ENCODE results near the gene TIMM29.
"Not testable (repeated sequence)": the region's sequence is repeated elsewhere in the genome, so short reads cannot be mapped to it uniquely, and the experiment has no call there.

TIMM29 gene

GRCh38 chr19:10946958-10947657 is 18.5 kb downstream of the TIMM29 start:
- no peak for TF ChIP-seq CTCF (conservative IDR thresholded peaks at IDR 0.05; ENCODE audit: low read depth, low read length)
- no peak overlapping the region for H3K4me3 ChIP-seq (ENCODE audit: low read length)
- peak; percentile 89 for DNase-seq (ENCODE audit: low read depth)

GRCh38 chr19:10952809-10953208 is 24.2 kb downstream of the TIMM29 start:
- no peak for DNase-seq (ENCODE audit: low read depth)
- TF ChIP-seq CTCF (conservative IDR thresholded peaks at IDR 0.05; ENCODE audit: low read depth, low read length): no peak

GRCh38 chr19:10959277-10959968 is 30.8 kb downstream of the TIMM29 start:
- H3K4me3 ChIP-seq (ENCODE audit: low read length); DNase-seq (ENCODE audit: low read depth): not testable (repeated sequence)

More at GRCh38 chr19:10952809-10953208, 24.2 kb downstream of the TIMM29 start:
- H3K4me3 ChIP-seq (ENCODE audit: low read length): no peak overlapping the region

DNA sequence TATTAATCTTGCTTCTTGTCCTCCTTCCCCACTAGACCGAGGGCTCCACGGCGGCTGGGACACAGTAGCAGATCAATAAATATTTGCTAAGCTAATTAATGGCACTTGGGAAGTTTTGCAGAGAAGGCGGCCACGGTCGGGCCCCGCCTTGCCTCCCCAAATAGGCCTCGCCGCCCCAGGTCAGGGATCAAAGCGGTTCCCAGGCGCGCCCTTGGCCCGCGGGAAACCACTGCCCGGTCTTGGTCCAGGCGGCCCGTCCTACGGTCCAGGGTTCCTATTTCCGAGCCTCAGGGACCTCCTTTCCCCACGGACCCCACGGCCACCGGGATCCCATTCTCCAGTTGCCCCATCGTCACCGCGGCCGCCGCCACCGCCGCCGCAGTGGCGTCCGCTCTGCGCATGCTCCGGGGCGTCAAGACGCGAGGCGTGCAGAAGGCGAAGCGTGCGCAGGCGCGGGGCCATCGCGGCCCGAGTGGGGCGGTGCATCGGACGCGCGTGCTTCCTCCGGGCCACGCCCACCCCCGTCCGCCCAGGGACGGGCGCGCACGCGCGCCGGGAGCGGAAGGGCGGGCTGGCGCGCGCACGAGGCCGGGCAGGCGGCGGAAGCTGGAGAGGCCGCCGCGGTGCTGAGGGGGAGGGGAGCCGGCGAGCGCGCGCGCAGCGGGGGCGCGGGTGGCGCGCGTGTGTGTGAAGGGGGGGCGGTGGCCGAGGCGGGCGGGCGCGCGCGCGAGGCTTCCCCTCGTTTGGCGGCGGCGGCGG is 31.9 kb downstream of the TIMM29 start, which contains the start of gene SMARCA4:
SMARCA4 (plus strand) TSS at position 717 of the 759 bp plus-strand sequence. CDS start 23,122 bp downstream, outside the sequence.
- DNase-seq (ENCODE audit: low read depth): peak; percentile 86
- TF ChIP-seq CTCF (conservative IDR thresholded peaks at IDR 0.05; ENCODE audit: low read depth, low read length): no peak
- peak within 1 kb of the TSS; percentile 95 for H3K4me3 ChIP-seq (ENCODE audit: low read length)

DNA sequence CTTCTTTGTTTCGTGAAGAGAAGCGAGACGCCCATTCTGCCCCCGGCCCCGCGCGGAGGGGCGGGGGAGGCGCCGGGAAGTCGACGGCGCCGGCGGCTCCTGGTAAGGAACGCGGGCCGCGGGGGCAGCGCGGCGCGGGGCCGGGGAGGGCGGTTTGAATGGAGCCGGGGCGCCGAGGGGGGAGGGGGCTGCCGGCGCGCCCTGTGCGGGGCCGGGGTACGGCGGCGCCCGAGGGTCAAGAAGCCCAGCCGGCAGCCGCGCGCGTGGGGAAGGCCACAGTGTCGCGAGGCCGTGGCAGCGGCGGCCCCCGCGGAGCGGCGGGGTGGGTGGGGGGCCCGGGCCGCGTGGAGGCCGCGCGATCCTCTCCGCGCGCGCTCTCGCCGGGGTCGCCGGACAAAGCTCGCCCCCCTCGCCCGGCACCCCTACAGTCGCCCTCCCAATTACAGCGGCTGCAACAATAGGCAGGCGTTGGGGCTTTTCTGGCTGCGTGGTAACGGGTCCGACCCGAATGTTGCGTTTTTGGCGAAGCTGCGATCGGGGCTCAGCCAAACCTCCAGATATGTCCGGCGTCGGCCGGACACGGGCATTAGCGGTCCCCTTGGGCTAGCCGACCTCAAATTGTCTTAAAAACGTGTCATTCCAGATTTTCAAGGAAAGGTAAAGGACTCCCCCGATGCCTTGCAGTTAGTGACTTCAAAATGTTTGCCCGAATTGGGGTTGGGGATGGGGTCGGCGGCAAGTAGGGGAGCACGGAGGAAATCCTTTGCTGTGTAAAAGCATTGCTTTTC is 32.7 kb downstream of the TIMM29 start:
- no peak for TF ChIP-seq CTCF (conservative IDR thresholded peaks at IDR 0.05; ENCODE audit: low read depth, low read length)
- DNase-seq (ENCODE audit: low read depth): no peak
- peak overlapping the region; percentile 95 for H3K4me3 ChIP-seq (ENCODE audit: low read length)

DNA sequence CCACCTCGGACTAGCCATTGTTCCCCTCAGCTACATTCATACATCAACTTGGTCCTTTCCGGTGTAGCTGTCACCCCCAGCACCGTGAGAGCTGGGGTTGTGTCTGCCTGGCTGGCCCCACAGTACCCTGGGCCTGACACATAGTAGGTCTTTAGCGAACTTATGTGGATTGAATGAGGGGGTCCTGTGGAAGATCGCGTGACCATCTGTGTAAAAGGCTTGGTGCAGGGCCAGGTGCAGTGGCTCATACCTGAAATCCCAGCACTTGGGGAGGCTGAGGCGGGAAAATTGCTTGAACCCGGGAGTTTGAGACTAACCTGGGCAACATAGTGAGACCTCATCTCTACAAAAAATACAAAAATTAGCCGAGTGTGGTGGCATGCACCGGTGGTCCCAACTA is 34.3 kb downstream of the TIMM29 start:
- no peak for TF ChIP-seq CTCF (conservative IDR thresholded peaks at IDR 0.05; ENCODE audit: low read depth, low read length)
- no peak overlapping the region for H3K4me3 ChIP-seq (ENCODE audit: low read length)
- no peak for DNase-seq (ENCODE audit: low read depth)

- no peak for TF ChIP-seq CTCF (conservative IDR thresholded peaks at IDR 0.05; ENCODE audit: low read depth, low read length)
- no peak overlapping the region for H3K4me3 ChIP-seq (ENCODE audit: low read length)
- no peak for DNase-seq (ENCODE audit: low read depth)
Measured at GRCh38 chr19:10963865-10964264, 35.3 kb downstream of the TIMM29 start.
